Stimulated activated CD8-positive, alpha-beta memory T cell treated with anti-CD3 and anti-CD28 coated beads, Interleukin-12 subunit alpha, Interleukin-12 subunit beta, amount 100 ng/mL, for 1 hour (primary cell): ENCODE measurements around the gene GATAD2B.
A peak's percentile ranks its signal among the peaks of the same experiment; 100 is the strongest.
"Not testable (repeated sequence)": the region's sequence is repeated elsewhere in the genome, so short reads cannot be mapped to it uniquely, and the experiment has no call there.

ENCODE experiments used
- DNase-seq: peaks from one replicate; pipeline ENCODE4 v3.0.0-alpha.2; 2020; ENCODE audit warnings: low read depth

GATAD2B gene

GRCh38 chr1:153833968-153834367, 88.8 kb downstream of the GATAD2B start:
- not testable (repeated sequence) for DNase-seq

GRCh38 chr1:153833171-153833570, 89.6 kb downstream of the GATAD2B start:
- DNase-seq: no peak

GRCh38 chr1:153832293-153832692, 90.5 kb downstream of the GATAD2B start:
- no peak for DNase-seq

GRCh38 chr1:153831026-153831425, 91.7 kb downstream of the GATAD2B start:
- no peak for DNase-seq

GRCh38 chr1:153827168-153827964, 95.4 kb downstream of the GATAD2B start:
- DNase-seq: no peak

- DNase-seq: no peak
These were observed 103.9 kb downstream of the GATAD2B start for GRCh38 chr1:153818876-153819275.

- DNase-seq: no peak
These were observed 106.4 kb downstream of the GATAD2B start for GRCh38 chr1:153816283-153816889.

GRCh38 chr1:153805886-153806719, 116.7 kb downstream of the GATAD2B start:
- DNase-seq: no peak

- DNase-seq: peak; percentile 45
These were observed 117.6 kb downstream of the GATAD2B start for GRCh38 chr1:153805042-153805745.

- DNase-seq: no peak
These were observed 118.7 kb downstream of the GATAD2B start for GRCh38 chr1:153804112-153804511.

- DNase-seq: no peak
These were observed 119.2 kb downstream of the GATAD2B start for GRCh38 chr1:153803470-153804056.

GRCh38 chr1:153801786-153802697, 120.7 kb downstream of the GATAD2B start:
- no peak for DNase-seq

- no peak for DNase-seq
These were observed 121.6 kb downstream of the GATAD2B start for GRCh38 chr1:153801028-153801625.

GRCh38 chr1:153800516-153800915, 122.3 kb downstream of the GATAD2B start:
- DNase-seq: no peak

- no peak for DNase-seq
These were observed 123.0 kb downstream of the GATAD2B start for GRCh38 chr1:153799566-153800465.

- no peak for DNase-seq
These were observed 123.8 kb downstream of the GATAD2B start for GRCh38 chr1:153799016-153799415.

GRCh38 chr1:153798468-153798780, 124.3 kb downstream of the GATAD2B start:
- DNase-seq: no peak

- peak; percentile 77 for DNase-seq
These were observed 125.7 kb downstream of the GATAD2B start for GRCh38 chr1:153796786-153797659.
